Occipital lobe (tissue), 2 donors: ENCODE measurements around the gene PPP4C. TPM values are rescaled to one million over a fixed set of nuclear protein-coding genes. Genes with fewer than 3 reads are reported as not detected.
A peak's percentile ranks its signal among the peaks of the same experiment; 100 is the strongest.

Source experiments
- DNase-seq: peaks from one replicate; lab custom pipeline; 2025; lab: John Stamatoyannopoulos, UW
- total RNA-seq: library from RNA; depleted of rRNA; stranded (reverse); fragments of >200 nt; gene quantifications from one replicate; pipeline ENCODE4 v1.2.3, GENCODE V29; 2014

PPP4C gene
- total RNA-seq, 1 donor from 2014 or later: 81.4 TPM

DNA sequence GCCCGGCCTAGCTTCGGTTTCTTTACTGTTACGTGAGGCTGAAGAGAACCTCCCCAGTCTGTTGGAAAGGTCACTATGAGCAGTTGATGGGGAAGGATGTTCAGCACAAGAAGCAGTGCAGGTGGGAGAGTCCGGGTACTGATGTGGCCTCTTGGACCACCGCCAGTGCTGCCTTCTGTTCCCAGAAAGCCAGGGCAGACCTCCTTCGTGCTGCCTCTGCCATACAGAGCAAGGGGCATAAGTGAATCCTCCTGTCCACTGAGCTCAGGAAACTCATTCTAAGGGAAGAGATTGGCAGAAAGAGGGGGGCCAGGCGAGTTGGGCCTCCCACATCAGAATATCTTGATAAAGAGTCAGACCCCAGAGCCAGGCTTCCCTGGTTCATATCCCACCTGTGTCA is 3.7 kb downstream of the PPP4C start:
- no peak for DNase-seq

DNA sequence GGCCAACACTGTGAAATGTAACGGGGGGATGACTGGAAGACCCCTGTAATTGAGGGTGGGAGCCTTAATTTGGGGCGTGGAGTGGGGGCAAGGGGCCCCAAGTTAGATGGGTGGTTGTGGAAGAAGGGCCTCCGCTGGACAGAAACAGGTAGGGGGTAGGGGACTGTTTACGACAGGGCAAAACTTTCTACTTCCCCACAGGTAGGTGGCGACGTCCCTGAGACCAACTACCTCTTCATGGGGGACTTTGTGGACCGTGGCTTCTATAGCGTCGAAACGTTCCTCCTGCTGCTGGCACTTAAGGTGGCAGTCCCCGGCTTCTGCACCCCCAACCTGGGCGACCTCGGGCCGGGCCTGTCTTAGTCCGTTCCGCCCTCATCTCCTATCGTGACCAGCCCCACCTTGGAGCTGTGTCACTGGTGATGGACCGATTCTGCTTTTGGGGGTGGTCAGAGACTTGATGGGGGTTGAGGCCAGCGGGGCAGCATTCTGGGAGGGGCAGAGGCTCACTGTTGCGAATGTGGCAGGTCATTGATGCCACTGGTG is 6.8 kb downstream of the PPP4C start:
- DNase-seq: no peak

DNA sequence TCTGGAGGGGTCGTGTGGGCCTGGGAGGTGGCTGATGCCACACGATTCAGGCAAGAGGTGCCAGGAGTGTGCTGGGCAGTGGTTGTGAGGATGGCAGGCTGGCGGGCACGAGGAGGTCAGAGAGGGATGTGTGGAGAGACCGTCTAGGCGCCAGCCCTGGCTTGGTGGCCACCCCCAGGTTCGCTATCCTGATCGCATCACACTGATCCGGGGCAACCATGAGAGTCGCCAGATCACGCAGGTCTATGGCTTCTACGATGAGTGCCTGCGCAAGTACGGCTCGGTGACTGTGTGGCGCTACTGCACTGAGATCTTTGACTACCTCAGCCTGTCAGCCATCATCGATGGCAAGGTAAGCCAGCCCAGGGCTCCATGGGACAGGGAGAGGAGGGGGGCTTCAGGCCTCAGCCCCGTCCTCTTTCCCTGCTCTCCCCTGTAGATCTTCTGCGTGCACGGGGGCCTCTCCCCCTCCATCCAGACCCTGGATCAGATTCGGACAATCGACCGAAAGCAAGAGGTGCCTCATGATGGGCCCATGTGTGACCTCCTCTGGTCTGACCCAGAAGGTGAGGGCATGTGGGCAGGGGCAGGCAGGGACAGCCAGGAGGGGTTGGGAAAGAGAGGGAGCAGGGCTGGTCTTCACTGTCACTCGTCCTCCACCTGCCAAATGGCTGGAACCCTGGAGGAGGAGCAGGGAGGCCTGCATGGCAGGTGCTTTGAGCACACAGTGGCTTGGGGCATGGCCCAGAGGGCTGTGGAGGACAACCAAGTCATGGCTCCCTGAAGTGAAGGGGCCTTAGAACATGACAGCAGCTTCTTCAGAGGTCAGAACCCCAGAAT is 7.6 kb downstream of the PPP4C start:
- no peak for DNase-seq

DNA sequence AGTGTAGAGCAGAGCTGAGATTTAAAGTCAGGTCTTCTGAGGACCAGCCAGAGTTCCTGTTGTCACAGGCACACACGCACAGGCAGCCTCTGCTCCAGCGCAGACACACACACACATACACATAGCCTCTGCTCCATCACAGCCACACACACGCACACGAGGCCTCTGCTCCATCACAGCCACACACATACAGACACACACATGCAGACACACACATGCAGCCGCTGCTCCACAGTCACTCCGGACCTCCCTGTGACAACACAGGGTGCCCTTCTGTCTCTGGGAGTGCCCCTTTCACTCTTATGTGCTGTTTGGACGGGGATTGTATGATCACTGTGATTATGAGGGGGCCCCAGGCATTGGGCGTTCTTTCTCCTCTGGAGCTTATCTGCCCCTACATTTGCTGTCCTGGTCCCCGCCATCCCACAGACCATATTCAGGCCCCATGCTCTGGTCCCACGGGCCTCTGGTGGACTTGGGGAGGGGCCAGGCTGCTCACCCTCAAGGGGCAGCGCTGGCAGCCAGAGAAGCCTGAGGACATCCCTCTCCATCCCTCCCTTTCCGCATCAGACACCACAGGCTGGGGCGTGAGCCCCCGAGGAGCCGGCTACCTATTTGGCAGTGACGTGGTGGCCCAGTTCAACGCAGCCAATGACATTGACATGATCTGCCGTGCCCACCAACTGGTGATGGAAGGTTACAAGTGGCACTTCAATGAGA is 8.5 kb downstream of the PPP4C start:
- DNase-seq: no peak

DNA sequence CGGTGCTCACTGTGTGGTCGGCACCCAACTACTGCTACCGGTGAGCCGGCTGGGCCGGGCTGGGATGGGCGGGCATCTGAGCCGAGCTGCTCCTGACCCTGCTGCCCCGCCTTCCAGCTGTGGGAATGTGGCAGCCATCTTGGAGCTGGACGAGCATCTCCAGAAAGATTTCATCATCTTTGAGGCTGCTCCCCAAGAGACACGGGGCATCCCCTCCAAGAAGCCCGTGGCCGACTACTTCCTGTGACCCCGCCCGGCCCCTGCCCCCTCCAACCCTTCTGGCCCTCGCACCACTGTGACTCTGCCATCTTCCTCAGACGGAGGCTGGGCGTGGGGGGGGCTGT is 9.0 kb downstream of the PPP4C start:
- no peak for DNase-seq

DNA sequence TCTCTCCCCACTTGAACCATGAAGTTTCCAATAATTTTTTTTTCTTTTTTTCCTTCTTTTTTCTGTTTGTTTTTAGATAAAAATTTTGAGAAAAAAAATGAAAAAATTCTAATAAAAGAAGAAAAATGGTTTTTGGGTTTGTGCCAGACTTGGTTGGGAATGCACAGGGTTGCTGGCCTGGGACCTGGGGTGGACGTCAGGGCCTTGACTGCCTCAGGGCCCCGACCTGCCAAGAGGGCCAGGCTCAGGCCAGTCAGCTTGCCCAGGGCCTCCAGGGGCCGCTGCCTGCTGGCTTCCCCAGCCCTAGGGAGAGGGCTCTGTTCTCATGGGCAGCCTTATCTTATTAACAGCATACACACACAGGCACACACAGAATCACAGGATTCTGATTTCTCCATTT is 9.5 kb downstream of the PPP4C start:
- no peak for DNase-seq

DNA sequence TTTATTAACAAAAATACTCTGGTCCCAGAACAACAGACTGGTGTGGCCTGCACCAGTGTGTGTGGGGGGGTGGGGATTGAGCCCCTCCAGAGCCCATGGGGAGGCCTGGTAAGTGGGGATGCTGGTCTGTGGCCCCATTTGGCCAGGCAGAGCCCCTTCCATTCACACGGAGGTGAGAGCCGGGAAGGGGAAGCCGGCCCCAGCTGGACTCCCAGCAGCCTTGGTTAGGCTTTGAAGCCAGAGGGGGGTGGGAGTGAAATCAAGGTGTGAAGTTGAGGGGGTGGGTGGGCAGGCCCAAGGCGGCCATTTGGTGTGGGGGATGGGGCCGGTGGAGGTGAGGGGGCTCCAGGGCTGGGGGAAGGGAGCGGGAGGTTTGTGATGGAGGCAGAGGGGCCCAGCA is 10.0 kb downstream of the PPP4C start:
- DNase-seq: no peak

DNA sequence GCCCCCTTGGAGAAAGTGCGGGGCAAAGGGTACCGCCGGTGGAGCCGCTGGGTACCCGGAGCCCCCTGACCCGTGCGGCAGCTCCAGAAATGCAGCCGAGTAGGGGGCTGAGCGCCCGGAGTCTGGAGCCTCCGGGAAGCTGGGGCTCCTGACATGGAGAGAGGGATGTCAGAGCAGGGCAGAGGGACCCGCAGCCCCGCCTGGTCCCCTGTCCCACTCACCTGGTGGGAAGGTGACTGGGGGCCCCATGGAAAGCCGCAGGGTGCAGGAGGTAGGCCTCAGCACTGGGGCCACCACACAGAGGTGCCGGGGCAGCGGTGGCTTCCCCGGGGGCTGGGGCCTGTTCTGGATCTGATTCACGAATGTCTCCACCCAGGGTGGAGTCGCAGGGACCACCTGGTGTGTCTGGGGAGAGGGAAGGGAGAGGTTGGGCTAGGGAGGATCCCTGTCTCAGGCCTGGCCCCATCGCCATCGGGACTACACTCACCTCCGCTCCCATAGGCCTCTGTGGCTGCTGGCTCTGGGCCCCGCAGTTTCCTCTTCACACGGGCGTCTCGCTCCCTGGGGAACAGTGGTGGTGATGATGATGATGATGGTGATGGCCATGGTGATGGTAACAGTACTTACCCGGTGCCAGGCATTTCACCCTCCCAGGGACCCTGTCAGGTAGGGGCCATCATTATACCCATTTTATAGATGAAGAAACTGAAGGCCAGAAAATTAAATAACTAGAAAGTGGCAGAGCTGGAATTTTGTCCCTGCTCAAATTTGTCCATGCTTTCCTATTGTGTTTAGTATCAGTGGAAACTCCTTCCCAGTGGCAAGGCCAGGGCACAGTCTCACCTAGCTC is 10.7 kb downstream of the PPP4C start:
- no peak for DNase-seq

DNA sequence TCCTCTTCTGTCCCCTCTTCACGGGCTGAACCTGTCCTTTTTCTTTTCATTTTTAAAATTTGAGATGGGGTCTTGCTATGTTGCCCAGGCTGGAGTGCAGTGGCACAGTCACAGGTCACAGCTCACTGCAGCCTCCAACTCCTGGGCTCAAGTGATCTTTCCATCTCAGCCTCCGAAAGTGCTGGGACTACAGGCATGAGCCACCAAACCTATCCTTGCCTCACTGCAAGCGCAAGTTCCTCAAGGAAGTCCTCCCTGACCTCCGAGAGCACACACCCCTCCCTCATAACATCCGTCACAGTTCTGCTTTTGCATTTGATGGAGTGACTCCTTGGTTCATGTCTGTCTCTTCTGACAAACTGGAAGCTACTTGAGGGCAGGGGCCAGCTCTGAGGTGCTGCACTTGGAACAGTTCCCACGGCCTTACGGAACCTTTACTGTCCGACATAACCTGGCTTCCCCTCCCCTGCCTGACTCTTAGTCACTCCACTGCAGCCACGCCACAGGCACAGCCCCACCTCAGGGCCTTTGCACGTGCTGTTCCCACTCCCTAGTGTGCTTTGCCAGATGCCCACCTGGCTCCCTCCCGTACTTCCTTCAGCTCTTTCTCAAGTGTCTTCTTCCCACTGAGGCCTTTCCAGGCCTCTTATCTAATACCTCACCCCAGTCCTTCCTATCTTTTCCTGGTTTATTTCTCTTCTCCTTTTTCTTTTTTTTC is 11.5 kb downstream of the PPP4C start:
- no peak for DNase-seq

DNA sequence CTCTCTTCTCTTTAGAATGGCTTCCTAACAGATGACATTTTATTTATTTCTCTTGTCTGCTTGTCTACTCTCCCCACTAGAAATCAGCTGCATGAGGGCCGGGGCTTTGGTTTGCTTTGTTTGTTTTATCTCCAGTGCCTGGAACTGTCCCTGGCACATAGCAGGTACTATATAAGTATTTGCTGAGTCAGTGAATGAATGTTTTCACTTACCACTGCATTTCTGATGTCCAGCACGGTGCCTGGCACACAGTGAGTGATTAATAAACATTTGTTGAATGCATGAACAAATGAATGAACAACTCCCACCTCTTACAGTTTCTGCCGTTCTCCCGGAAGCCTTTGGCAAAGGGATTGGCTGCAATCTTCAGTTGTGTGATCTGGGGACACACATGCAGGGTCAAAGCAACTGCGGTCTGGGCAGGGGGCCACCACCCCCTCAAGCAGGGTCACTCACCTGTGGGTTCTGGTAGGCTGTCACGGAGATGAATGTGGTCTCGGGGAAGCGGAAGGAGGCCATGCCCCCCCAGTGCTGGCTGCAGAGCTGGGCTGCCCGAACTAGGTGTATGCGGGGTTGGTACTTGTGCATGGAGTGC is 12.5 kb downstream of the PPP4C start:
- no peak for DNase-seq

DNA sequence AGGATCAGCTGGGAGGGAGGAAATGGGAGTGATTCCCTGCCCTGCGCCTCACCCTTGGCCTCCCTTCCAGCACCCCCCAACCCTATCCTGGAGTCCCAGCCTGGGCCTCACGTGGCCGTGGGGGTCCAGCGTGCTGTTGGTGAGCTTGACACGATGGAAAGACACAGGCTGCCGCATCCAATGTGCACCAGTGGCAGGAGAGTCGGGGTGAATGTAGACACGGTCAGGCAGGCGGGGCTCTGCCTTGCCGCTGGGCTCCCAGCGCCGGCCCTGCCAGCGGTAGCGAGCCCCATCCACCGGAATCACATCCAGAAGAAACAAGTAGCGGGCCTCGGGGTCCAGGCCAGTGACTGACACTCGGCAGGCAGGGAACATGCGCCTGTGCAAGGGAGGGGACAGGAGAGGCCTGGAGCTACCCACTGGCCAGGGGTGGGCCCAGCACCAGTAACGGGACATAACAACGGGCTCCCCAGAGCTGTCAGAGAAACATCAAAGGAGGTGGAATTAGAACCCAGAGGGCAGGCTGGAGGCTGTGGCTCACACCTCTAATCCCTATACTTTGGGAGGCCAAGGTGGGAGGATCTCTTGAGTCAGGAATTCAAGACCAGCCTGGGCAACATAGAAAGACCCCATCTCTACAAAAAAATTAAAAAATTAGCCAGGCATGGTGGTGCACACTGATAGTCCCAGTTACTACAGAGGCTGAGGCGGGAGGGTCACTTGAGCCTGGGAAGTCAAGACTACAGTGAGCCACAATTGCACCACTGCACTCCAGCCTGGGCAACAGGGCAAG is 13.2 kb downstream of the PPP4C start:
- DNase-seq: no peak

DNA sequence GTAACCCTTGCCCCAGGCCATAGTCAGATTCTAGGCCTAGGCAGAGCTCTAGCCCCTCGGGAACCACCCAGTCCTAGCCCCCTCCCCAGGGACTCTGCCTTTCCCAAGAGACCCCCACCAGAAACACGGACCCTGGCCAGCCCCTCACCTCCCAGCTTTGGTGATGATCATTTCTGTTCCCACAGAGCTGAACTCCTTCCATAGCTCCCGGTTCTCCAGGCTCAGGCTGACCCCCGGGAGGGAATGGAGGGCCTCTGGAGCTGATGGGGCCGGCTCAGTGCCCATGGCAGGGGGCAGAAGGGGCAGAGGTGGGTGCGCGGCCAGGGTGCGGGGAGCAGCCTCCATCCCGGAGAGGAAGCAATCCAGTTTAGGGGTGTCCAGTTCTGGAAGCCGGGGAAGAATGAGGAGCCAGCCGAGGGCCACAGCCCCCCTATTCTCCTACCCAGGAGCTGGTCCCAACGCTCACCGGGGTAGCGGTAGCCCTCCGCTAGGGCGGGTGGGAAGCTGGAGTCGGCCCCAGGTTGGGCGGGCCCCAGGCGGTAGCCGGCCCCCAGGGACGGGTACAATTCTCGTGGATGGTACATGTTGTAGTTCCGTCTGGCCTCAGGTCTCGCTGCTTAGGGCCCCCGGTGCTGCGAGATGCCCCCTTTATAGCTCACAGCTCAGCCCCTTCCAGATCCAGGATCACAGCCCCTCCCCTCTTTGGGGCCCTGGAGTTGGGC is 15.0 kb downstream of the PPP4C start:
- no peak for DNase-seq

DNA sequence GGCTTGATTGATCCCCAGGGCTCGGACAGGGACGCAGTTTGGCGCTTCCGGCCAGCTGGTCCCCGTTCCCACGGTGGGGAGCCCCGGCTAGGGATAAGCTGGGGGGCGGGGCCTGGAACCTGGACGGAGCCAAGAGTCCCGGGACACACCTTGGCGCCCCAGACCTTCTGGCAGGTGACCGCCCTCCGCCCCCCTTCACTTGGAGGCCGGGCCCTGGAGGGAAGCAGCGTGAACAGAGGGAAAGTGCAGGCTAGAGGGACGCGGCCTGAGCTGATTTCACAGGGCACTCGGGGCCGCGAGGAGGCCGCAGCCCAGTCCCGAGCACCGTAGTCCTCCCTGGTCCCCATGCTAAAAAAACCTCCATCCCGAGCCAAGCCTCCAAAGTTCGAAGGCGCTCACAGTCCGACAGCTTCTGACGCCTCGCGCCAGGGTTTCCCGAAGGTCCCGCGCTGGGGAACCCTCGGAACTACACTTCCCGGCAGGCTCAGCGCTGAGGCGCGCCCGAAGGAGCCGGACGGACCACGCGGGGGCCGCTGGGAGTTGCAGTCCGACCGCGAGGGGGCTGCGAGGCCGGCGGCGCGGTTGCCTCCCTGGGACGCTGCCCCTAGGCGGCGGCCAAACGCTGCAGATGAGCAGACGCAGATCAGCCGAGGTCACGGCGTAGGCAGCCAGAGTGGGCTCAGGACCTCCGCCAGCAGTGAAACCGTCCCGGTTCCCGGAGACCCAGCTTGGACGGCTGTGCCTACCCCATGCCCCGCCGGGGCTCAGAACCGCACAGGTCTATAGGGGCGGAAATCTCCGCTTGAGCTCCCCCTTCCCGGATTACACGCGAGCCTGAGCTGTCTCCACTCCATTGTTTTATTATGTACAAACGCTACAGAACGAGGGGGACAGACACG is 15.9 kb downstream of the PPP4C start, which contains the start of gene TBX6:
TSS of gene TBX6 (minus strand) at position 451 of the 899 bp plus-strand sequence. CDS start 731 bp downstream, outside the sequence.
- DNase-seq: peak; percentile 83

DNA sequence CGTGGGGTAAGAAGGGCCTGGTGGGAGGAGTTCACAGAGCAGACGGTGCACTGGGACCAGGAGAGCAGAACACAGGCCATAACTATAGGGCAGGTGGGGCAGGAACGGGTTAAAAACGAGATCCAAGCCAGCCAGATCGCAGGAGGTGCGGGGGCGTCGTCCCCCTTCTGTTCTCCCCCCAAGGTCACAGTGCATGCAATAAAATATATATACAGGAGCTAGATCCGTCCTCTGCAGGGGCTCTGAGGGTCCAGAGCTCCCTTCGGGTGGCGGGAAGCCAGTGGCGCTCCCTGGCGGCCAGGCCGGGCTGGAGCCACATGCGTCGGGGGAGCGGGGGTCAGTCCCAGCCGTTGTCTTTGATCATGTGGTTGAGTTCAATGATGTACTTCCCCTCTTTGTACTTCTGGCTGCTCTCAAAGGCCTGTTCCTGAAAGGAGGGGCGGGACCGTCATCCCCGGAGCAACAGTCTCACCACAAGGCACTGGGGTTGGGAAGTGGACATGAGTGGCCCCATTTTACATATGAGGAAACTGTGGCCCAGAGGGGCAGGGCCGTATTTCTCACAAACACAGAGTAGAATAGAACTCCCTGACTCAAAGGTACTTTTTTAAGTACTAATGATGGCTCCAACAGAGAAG is 16.7 kb downstream of the PPP4C start:
- peak; percentile 29 for DNase-seq

DNA sequence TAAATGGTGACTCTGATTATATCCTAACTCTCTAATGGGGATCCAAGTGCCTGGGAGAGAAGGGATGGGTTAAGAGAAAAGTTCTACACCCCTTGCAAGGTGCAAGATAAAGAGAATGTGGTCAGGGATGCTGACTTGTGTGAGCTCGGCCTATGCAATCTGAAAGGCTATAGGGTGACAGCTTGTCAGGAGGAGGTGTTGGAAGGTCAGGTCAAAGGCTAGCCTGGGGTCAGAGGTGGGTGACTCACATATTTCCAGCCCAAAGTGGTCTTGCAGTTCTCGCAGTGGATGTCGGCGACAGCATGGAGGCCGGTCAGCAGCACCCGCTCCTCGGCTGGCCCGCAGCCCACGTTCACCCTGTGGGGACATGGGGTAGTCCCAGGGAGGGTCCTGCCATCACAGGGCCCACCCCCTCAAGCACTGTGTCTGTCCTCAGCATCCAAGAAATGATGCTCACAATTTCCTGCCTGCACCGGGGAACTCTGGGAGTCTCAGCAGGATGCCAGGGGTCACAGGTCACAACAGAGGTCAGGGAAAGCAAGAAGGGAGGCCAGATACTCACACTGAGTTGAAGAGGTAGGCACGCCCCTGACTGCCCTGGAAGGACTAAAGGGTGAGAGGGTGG is 18.9 kb downstream of the PPP4C start:
- DNase-seq: no peak

DNA sequence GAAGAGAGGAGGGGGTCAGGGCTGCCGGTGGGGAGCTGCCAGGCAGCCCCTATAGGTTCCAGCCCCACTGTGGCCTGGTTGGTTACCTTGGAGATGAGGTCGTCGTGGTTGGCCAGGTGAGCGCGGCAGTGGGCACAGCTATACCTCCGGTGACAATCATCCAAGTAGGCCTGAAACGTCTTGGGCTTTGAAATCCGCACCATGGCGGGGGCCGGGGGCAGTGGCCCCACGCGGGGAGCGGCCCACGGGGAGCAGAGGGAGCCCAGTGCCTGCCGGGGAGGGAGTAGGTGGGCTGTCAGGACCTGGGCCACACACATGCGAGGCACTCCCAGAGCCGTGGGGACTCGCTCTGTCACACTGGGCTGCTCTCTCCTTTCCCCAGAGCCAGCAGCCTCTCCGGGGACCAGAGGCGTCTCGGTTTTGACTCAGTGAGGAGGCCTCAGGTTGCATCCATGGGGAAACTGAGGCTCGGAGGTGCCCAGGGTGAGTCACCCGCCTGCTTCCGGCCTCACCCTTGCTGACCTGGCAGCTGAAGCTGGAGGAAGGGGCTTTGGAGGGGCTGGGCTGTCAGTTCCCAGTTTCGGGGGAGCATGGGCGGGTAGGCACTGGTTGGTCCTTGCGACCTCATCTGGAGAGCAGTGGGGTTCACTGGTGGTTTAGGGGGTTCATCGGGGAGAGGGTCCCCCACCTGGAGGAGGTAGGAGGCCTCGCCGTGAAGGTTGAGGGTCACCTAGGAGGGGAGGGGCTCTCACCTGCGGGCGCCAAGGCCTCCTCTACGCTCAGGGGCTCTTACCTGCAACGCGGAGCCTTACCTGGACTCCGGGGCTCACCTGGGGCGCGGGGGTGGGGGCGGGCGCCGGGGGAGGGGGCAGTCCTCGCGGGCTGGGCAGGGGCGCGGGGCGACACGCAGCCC is 19.6 kb downstream of the PPP4C start:
- no peak for DNase-seq
